HEK293 (cell line): ENCODE results near the gene BRINP2.

Experiments used
- GLI4 ChIP-seq: fragments of 450-650 bp; formaldehyde crosslinking; IDR thresholded peaks from 2 replicates; pipeline ENCODE4 v1.5.1; 2016; ENCODE audit warnings: missing biosample characterization, missing genetic modification characterization
- MYNN ChIP-seq: fragments of 450-650 bp; formaldehyde crosslinking; IDR thresholded peaks from 2 replicates; pipeline ENCODE4 v1.5.1; 2016; ENCODE audit warnings: missing biosample characterization, missing genetic modification characterization, borderline replicate concordance
- TF ChIP-seq, protein P1 (sequence below): fragments of 450-650 bp; formaldehyde crosslinking; IDR thresholded peaks from 2 replicates; pipeline ENCODE4 v1.5.1; 2016; ENCODE audit warnings: missing biosample characterization, missing genetic modification characterization
- TF ChIP-seq, protein P2 (sequence below): fragments of 450-650 bp; formaldehyde crosslinking; IDR thresholded peaks from 2 replicates; pipeline ENCODE4 v1.5.1; 2016; ENCODE audit warnings: missing biosample characterization, missing genetic modification characterization
- TF ChIP-seq, protein P3 (sequence below): fragments of 450-650 bp; formaldehyde crosslinking; conservative IDR thresholded peaks from 2 replicates; pipeline ENCODE4 v1.5.1; 2016; ENCODE audit warnings: low read depth, missing biosample characterization, missing genetic modification characterization

DNA sequence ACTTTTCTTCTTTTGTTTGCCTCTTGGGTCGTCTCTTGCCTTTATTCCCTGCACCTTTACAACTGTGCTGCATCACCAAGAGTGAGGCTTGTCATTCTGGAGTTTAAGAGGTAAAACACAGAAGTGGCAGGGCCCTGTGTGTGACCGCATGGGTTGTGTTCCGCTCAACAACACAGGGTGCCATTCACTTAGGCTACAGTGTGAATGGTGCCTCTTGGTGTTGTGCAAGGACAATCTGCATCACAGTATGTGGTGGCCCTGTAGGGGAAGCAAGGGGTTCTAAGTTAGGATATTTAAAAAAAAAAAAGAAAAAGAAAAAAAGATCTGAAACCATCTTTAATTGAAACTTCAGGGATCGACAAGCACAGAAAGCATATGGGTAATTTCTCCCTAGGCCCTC is 38.2 kb downstream of the BRINP2 start:
- TF ChIP-seq GLI4 (tag by site-specific recombination), result no peak
- TF ChIP-seq, protein P1, sequence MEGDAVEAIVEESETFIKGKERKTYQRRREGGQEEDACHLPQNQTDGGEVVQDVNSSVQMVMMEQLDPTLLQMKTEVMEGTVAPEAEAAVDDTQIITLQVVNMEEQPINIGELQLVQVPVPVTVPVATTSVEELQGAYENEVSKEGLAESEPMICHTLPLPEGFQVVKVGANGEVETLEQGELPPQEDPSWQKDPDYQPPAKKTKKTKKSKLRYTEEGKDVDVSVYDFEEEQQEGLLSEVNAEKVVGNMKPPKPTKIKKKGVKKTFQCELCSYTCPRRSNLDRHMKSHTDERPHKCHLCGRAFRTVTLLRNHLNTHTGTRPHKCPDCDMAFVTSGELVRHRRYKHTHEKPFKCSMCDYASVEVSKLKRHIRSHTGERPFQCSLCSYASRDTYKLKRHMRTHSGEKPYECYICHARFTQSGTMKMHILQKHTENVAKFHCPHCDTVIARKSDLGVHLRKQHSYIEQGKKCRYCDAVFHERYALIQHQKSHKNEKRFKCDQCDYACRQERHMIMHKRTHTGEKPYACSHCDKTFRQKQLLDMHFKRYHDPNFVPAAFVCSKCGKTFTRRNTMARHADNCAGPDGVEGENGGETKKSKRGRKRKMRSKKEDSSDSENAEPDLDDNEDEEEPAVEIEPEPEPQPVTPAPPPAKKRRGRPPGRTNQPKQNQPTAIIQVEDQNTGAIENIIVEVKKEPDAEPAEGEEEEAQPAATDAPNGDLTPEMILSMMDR (tag by site-specific recombination), result no peak
- TF ChIP-seq, protein P2, sequence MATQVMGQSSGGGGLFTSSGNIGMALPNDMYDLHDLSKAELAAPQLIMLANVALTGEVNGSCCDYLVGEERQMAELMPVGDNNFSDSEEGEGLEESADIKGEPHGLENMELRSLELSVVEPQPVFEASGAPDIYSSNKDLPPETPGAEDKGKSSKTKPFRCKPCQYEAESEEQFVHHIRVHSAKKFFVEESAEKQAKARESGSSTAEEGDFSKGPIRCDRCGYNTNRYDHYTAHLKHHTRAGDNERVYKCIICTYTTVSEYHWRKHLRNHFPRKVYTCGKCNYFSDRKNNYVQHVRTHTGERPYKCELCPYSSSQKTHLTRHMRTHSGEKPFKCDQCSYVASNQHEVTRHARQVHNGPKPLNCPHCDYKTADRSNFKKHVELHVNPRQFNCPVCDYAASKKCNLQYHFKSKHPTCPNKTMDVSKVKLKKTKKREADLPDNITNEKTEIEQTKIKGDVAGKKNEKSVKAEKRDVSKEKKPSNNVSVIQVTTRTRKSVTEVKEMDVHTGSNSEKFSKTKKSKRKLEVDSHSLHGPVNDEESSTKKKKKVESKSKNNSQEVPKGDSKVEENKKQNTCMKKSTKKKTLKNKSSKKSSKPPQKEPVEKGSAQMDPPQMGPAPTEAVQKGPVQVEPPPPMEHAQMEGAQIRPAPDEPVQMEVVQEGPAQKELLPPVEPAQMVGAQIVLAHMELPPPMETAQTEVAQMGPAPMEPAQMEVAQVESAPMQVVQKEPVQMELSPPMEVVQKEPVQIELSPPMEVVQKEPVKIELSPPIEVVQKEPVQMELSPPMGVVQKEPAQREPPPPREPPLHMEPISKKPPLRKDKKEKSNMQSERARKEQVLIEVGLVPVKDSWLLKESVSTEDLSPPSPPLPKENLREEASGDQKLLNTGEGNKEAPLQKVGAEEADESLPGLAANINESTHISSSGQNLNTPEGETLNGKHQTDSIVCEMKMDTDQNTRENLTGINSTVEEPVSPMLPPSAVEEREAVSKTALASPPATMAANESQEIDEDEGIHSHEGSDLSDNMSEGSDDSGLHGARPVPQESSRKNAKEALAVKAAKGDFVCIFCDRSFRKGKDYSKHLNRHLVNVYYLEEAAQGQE (tag by site-specific recombination), result no peak
- TF ChIP-seq, protein P3, sequence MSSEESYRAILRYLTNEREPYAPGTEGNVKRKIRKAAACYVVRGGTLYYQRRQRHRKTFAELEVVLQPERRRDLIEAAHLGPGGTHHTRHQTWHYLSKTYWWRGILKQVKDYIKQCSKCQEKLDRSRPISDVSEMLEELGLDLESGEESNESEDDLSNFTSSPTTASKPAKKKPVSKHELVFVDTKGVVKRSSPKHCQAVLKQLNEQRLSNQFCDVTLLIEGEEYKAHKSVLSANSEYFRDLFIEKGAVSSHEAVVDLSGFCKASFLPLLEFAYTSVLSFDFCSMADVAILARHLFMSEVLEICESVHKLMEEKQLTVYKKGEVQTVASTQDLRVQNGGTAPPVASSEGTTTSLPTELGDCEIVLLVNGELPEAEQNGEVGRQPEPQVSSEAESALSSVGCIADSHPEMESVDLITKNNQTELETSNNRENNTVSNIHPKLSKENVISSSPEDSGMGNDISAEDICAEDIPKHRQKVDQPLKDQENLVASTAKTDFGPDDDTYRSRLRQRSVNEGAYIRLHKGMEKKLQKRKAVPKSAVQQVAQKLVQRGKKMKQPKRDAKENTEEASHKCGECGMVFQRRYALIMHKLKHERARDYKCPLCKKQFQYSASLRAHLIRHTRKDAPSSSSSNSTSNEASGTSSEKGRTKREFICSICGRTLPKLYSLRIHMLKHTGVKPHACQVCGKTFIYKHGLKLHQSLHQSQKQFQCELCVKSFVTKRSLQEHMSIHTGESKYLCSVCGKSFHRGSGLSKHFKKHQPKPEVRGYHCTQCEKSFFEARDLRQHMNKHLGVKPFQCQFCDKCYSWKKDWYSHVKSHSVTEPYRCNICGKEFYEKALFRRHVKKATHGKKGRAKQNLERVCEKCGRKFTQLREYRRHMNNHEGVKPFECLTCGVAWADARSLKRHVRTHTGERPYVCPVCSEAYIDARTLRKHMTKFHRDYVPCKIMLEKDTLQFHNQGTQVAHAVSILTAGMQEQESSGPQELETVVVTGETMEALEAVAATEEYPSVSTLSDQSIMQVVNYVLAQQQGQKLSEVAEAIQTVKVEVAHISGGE (tag by site-specific recombination), result no peak
- TF ChIP-seq MYNN (tag by site-specific recombination), result no peak
